Suprapubic skin (tissue), 4 donors: ENCODE data around the gene SANBR.

Experiments
- POLR2A ChIP-seq, 2 donors: fragments of 450-650 bp; IDR thresholded peaks; one replicate each; pipeline ENCODE4 v1.6.1; 2017; ENCODE audit warnings: antibody characterized with exemption in 2 of 2, mild to moderate bottlenecking in 2 of 2, moderate library complexity in 2 of 2
- POLR2AphosphoS5 ChIP-seq, 3 donors: sonication (generic); formaldehyde crosslinking; IDR thresholded peaks; one replicate each; pipeline ENCODE4 v1.6.1; 2017; ENCODE audit warnings: antibody characterized with exemption in 3 of 3
- TF ChIP-seq, protein P1 (sequence below), 2 donors: fragments of 200-600 bp in 1 of 2; fragments of 450-650 bp in 1 of 2; sonication (generic) in 1 of 2; IDR thresholded peaks; one replicate each; pipeline ENCODE4 v1.5.1; 2016 to 2019; ENCODE audit warnings: antibody characterized with exemption in 2 of 2, mild to moderate bottlenecking in 1 of 2, moderate library complexity in 1 of 2

DNA sequence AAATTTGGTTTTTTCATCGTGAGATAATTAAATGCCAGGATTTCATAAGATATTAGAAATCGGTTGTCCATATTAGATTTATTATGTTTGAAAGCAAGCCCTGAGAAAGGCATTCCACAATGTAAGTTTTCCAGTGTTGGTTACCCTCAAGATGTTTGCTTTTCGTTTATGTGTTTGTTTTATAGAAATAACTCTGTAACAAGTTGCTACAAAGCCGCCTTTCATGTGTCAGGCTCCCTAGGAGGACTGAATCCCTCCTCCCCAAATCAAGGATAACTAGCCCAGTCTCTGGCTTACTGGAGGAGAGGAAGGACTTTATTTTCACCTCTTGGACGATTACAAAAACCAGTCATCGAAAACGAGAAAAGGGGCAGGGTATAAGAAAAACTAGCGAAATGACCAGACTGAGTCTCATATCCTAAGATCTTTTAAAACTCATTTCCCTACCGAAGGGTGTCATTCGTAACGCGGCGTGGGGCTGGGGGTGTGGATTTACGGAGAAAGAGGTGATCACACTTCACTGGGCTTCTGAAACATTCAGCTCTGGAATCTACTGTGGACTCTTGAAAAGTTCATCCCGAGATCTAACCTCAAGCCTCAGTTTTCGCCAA lies 49.2 kb upstream of the SANBR start:
- TF ChIP-seq, protein P1, sequence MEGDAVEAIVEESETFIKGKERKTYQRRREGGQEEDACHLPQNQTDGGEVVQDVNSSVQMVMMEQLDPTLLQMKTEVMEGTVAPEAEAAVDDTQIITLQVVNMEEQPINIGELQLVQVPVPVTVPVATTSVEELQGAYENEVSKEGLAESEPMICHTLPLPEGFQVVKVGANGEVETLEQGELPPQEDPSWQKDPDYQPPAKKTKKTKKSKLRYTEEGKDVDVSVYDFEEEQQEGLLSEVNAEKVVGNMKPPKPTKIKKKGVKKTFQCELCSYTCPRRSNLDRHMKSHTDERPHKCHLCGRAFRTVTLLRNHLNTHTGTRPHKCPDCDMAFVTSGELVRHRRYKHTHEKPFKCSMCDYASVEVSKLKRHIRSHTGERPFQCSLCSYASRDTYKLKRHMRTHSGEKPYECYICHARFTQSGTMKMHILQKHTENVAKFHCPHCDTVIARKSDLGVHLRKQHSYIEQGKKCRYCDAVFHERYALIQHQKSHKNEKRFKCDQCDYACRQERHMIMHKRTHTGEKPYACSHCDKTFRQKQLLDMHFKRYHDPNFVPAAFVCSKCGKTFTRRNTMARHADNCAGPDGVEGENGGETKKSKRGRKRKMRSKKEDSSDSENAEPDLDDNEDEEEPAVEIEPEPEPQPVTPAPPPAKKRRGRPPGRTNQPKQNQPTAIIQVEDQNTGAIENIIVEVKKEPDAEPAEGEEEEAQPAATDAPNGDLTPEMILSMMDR (IDR thresholded peaks at IDR 0.05): no peak
- no peak for TF ChIP-seq POLR2A (IDR thresholded peaks at IDR 0.05)
- TF ChIP-seq POLR2AphosphoS5 (IDR thresholded peaks at IDR 0.05): no peak
